Measurements from ENCODE around the gene PNLDC1.
A peak's percentile ranks its signal among the peaks of the same experiment; 100 is the strongest.

Gene PNLDC1

DNA sequence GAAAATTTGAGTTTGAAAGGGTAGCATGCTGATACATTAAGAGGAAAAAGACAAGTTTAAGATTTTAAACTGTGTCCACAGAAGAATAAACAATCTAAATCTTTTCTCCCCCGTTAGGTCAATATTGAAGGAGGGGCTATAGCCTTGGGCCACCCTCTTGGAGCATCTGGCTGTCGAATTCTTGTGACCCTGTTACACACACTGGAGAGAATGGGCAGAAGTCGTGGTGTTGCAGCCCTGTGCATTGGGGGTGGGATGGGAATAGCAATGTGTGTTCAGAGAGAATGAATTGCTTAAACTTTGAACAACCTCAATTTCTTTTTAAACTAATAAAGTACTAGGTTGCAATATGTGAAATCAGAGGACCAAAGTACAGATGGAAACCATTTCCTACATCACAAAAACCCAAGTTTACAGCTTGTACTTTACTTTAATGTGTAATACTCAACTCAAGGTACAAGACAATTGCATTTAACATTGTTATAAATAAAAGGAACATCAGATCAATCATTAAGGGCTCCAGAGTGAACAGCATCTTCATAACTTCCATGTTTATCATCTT, 21.5 kb upstream of the PNLDC1 start:
- TF ChIP-seq, protein P1, sequence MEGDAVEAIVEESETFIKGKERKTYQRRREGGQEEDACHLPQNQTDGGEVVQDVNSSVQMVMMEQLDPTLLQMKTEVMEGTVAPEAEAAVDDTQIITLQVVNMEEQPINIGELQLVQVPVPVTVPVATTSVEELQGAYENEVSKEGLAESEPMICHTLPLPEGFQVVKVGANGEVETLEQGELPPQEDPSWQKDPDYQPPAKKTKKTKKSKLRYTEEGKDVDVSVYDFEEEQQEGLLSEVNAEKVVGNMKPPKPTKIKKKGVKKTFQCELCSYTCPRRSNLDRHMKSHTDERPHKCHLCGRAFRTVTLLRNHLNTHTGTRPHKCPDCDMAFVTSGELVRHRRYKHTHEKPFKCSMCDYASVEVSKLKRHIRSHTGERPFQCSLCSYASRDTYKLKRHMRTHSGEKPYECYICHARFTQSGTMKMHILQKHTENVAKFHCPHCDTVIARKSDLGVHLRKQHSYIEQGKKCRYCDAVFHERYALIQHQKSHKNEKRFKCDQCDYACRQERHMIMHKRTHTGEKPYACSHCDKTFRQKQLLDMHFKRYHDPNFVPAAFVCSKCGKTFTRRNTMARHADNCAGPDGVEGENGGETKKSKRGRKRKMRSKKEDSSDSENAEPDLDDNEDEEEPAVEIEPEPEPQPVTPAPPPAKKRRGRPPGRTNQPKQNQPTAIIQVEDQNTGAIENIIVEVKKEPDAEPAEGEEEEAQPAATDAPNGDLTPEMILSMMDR (IDR thresholded peaks at IDR 0.05; ENCODE audit: borderline replicate concordance, control extremely low read depth, extremely low read depth, insufficient read depth, missing control alignments): no peak
- in situ Hi-C loops (cut with MboI; ENCODE audit: low sequenced_read_pairs, unreplicated experiment): no loop called here
- no peak for DNase-seq (ENCODE audit: low spot score)

DNA sequence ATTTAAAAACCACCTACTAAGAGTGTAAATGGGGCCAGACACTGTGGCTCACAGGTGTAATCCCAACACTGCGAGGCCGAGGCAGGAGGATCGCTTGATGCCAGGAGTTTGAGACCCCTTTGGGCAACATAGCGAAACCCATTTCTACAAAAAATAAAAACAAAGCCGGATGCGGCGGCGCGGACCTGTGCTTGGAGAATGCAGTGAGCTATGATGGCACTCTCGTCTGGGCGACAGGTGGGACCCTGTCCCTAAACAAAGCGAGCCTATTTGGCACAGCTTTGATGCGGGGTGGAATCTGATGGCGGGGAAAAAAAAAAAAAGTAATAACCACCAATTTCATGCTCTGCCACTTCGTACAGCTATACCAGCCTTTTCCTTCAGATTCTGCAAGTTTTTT, 11.8 kb upstream of the PNLDC1 start:
- TF ChIP-seq, protein P1 (IDR thresholded peaks at IDR 0.05; ENCODE audit: borderline replicate concordance, control extremely low read depth, extremely low read depth, insufficient read depth, missing control alignments): no peak
- in situ Hi-C loops (cut with MboI; ENCODE audit: low sequenced_read_pairs, unreplicated experiment): no loop called here
- no peak for DNase-seq (ENCODE audit: low spot score)

DNA sequence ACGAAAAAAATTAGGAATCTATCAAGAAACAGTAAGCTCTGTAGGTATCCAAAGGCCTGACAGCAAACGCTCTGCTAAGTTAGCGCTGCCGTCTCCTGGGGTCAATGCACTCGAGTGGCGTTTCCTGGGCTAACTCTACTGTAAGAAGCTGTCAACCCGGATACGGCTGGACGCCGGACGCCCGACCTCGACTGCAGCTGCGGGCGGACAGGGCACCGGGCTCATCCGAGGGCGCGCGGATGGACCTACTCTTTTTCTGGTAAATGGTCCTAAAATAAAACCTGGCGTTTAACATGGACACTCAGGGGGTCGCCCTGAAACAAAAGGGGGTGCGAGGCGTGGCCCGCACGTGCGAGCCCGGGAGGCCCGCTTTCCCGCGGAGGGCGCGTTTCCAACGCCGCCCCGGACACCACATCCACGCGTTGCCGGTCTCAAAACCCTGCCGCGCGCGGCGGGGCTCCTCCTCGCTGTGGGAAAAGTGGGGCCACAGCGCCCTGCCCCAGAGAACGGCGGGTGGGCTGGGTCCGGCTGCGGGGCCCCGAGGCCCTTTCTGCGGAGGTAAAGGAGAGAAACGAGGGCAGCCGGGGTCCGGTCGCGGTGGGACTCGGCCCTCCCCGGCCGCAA, 11.2 kb upstream of the PNLDC1 start:
- peak; percentile 50 for DNase-seq (ENCODE audit: low spot score)
- TF ChIP-seq, protein P1 (IDR thresholded peaks at IDR 0.05; ENCODE audit: borderline replicate concordance, control extremely low read depth, extremely low read depth, insufficient read depth, missing control alignments): no peak
- in situ Hi-C loops (cut with MboI; ENCODE audit: low sequenced_read_pairs, unreplicated experiment): no loop called here

DNA sequence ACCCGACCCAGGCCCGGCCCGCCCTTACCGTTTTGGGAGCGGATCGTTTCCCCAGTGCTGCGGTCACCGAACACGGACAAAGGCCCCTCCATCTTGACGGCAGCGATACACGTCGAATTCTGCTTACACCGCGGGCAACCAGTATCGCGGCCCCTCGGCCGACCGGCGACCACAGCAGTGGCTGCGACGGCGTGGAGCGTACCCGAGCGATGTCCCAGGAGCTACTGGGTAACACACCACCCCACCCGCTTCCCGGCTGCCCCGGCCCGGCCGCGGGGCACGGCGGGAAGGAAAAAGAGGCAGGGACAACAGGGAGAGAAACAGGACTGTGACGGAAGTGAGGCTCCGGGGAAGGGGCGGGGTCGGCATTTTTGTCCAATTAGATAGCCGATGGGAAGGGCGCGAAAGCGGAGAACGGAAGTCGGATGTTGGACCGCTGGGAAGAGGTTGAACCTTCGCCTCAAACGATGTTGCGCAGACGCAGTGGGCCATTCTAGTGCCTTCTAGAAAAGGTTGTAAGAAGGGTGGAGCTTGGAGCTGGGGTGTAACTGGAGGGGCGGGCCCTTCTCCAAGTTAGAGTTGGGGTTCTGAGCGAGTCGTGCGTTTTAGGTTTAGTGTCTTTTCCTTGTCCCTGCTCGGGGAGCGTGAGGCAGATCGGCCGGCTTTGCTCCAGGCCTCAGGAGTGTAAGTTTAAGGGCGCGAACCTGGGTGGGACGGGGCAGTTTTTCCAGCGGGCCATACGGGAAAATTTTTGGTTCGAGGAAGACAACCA, 10.5 kb upstream of the PNLDC1 start, which contains the start of gene TCP1:
Gene TCP1, minus strand, starts transcription at position 226 of the 772 bp plus-strand sequence. Its CDS starts 134 bp downstream, at position 92.
- in situ Hi-C loops (cut with MboI; ENCODE audit: low sequenced_read_pairs, unreplicated experiment): no loop called here
- peak; percentile 96 for DNase-seq (ENCODE audit: low spot score)
- TF ChIP-seq, protein P1 (IDR thresholded peaks at IDR 0.05; ENCODE audit: borderline replicate concordance, control extremely low read depth, extremely low read depth, insufficient read depth, missing control alignments): no peak

DNA sequence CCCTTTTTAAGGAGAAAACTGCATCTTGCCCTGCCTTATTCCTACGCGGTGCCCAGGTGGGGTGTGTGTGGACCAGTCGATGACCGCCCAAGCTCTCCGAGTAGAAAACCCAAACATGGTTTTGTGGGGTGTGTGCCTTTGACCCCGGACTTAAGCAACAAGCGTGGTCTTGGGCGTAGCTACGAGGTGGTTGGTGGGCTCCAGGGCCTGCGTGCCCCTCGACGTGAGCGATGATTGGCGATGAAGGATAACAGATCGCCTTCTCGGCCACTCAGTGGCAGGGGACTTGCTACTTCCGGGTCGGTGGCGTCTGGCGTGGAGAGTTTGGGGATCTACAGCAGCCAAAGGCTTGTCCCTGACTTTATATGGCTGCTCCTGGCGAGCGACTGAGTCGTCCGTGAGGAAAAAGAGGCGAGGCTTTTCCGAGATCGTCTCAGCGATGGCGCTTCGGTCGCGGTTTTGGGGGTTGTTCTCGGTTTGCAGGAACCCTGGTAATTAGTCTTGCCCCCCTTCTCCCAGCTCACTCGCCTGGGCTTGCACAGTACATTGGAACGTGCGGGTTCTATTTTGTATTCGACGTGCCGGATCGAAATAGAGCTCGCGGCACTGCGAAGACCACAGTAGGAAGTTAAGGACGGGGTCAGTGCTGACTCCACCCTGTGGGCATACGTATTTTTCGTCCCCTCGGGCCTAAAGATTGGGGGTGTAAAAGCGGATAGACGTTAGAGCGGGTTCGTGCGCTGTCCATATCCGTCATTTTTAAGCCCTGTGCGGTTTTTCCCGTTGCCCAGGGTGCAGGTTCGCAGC, 9.7 kb upstream of the PNLDC1 start, which contains the start of gene MRPL18:
Gene MRPL18, plus strand, starts transcription at position 319 of the 807 bp plus-strand sequence. Its CDS starts 121 bp downstream, at position 440.
- in situ Hi-C loops (cut with MboI; ENCODE audit: low sequenced_read_pairs, unreplicated experiment): no loop called here
- peak; percentile 93 for DNase-seq (ENCODE audit: low spot score)
- TF ChIP-seq, protein P1 (IDR thresholded peaks at IDR 0.05; ENCODE audit: borderline replicate concordance, control extremely low read depth, extremely low read depth, insufficient read depth, missing control alignments): no peak
